Epithelial cell of esophagus (primary cell): ENCODE results near the gene CREB5.

Source experiments
- DNase-seq: peaks from one replicate; pipeline ENCODE4 v3.0.0; 2010; ENCODE audit warnings: low read depth
- H3K4me3 ChIP-seq: 2 replicates; pipeline ENCODE4 v1.5.1; 2011; ENCODE audit warnings: mild to moderate bottlenecking, low read length, control low read depth
- TF ChIP-seq, protein P1 (sequence below): IDR thresholded peaks from 2 replicates; pipeline ENCODE4 v1.5.1; 2011; ENCODE audit warnings: low read depth, mild to moderate bottlenecking, low read length, control low read depth, inconsistent platforms; ENCODE audit not compliant: insufficient read depth; ENCODE audit errors: missing control alignments

The CREB5 gene

DNA sequence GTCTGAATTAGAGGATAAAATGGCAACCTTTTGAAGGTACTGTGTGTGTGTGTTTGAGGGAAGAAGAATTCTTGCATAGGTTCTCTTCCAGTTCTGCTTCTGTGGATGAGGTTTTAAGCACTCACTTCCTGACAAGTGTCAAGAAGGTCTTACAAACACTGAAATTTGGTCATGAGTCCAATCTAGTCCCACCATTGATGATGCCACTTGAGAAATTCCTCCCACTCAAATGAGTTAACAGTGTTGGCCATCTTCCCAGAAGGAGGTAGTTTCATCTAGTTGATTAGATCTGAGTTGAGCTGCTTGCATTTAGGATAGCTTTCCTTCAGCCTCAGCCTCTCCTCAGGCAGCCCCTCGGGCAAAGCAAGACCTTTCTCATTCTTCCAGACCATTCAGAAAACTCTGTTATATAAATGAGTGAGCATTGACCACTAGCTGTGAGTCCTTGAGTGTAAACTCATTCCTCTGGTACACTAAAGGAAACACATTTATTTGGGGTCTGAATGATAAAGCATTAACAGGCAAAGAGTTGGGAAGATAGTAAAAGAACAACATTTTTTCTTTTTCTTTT, 356.3 kb downstream of the CREB5 start:
- TF ChIP-seq, protein P1, sequence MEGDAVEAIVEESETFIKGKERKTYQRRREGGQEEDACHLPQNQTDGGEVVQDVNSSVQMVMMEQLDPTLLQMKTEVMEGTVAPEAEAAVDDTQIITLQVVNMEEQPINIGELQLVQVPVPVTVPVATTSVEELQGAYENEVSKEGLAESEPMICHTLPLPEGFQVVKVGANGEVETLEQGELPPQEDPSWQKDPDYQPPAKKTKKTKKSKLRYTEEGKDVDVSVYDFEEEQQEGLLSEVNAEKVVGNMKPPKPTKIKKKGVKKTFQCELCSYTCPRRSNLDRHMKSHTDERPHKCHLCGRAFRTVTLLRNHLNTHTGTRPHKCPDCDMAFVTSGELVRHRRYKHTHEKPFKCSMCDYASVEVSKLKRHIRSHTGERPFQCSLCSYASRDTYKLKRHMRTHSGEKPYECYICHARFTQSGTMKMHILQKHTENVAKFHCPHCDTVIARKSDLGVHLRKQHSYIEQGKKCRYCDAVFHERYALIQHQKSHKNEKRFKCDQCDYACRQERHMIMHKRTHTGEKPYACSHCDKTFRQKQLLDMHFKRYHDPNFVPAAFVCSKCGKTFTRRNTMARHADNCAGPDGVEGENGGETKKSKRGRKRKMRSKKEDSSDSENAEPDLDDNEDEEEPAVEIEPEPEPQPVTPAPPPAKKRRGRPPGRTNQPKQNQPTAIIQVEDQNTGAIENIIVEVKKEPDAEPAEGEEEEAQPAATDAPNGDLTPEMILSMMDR: no peak
- H3K4me3 ChIP-seq: no peak overlapping the region
- peak; percentile 56 for DNase-seq

DNA sequence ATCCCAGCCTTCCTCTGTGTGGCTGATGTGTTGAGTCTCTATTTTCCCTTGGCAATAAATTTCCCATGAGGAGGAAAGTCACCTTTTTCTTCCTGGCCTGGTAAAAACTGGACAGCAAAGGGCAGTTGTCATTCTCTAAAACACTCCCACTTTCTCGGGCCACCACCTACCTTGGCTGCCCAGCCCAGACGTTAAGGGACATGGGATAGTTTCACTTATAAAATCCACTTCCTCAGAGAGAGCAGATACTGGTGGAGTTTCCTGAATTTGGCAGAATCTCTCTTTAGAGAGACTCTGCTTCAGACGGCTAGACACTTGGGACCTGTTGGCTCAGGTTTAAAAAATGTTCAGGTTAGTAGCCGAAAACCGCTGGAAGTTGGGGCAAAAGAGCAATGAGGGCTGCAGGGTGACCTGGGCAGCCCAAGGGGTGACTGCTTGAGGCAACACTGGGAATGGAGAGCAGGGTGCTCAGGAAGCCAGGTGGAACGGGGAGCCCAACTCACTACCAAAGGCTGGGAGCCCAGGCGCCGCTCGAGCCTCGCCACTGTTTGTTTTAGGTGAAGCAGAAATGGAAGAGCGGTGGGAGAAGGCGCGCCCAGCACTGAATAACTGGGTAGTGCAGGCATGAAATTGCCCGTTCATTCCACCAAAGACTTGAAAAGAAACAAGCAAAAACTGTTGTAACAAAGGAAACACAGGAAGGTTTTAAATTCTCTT, 359.7 kb downstream of the CREB5 start:
- DNase-seq: no peak
- TF ChIP-seq, protein P1: no peak
- no peak overlapping the region for H3K4me3 ChIP-seq

GRCh38 chr7:28773423-28774145, 361.3 kb downstream of the CREB5 start:
- no peak overlapping the region for H3K4me3 ChIP-seq
- DNase-seq: no peak
- TF ChIP-seq, protein P1: no peak

GRCh38 chr7:28774261-28774988, 362.1 kb downstream of the CREB5 start:
- DNase-seq: no peak
- no peak overlapping the region for H3K4me3 ChIP-seq
- TF ChIP-seq, protein P1: no peak

GRCh38 chr7:28776463-28777157, 364.3 kb downstream of the CREB5 start:
- H3K4me3 ChIP-seq: no peak overlapping the region
- TF ChIP-seq, protein P1: no peak
- DNase-seq: no peak

GRCh38 chr7:28778786-28779185, 366.5 kb downstream of the CREB5 start:
- H3K4me3 ChIP-seq: no peak overlapping the region
- peak; percentile 46 for DNase-seq
- TF ChIP-seq, protein P1: no peak
